NCI-H2196 (cell line): ENCODE measurements around the gene RASL10A.

ENCODE experiments used
- DNase-seq: peaks from one replicate; lab custom pipeline; 2025; ENCODE audit not compliant: unreplicated experiment; lab: John Stamatoyannopoulos, UW

Gene RASL10A

DNA sequence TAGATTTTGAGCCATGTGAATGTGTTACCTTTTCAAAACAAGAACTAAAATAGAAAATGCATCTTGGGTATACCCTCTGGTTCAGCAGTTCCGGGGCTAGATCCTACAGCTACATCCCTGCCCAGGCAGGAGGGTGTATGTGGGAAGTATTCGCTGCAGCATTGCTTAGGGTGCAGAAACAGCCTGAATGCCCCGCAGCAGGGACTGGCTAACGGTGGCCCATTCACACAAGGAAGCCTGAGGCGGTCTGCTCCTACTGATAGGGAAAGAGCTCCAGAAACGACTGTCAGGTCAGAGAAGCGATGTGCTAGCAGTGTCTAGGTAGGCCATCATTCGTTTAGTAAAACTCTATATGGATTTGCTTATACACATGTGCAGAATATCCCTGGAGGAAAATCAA is 9.9 kb upstream of the RASL10A start:
- DNase-seq: no peak

DNA sequence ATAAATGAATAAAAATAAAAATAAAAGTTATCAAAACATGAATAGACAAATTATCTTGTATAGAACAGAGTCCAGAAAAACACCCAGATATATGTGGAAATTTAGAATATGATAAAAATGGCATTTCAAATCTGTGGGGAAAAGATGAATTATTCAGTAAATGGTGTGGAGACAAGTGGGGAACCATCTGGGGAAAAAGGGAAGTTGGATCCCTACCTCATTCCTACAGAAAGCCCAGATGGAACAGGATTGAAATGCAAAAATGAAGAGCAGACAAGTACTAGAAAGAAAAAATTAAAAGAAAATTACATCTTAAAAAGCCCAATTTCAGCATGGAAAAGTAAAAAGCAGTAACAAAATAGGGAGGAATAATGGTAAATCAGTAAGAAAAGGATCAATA is 8.1 kb upstream of the RASL10A start:
- DNase-seq: no peak

DNA sequence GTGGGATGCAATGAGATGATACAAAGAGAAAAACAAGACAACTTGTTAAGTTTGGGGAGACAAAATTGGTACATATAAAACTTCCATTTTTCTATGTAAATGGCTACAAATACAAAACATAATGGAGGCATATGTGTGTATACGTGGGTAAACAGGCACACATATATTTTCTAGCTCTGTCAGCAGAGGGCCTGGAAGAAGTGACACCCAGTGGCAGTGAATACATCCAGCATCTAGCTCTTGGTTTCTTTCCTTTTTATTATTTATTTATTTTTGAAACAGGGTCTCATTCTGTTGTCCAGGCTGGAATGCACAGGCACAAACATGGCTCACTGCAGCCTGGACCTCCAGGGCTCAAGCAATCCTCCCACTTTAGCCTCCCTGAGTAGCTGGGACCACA is 5.0 kb upstream of the RASL10A start:
- DNase-seq: no peak

DNA sequence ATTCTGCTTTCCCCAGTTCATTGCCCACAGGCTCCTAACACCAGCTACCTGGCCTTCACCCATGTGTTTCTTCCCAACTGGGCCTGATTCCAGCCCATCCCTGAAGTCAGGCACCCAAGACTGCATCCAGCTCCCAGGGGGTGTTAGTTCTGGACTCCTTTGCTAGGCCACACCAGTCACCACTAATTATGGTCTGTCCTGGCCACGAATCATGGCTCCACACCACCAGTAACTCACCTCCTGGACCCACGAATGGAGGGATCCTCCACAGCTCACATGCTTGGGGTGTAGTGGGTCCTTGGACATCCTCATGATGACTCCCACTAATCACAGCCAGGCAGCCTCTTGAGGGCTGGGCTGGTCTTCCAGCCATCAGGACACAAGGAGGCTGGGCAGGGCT is 3.6 kb upstream of the RASL10A start:
- DNase-seq: no peak

DNA sequence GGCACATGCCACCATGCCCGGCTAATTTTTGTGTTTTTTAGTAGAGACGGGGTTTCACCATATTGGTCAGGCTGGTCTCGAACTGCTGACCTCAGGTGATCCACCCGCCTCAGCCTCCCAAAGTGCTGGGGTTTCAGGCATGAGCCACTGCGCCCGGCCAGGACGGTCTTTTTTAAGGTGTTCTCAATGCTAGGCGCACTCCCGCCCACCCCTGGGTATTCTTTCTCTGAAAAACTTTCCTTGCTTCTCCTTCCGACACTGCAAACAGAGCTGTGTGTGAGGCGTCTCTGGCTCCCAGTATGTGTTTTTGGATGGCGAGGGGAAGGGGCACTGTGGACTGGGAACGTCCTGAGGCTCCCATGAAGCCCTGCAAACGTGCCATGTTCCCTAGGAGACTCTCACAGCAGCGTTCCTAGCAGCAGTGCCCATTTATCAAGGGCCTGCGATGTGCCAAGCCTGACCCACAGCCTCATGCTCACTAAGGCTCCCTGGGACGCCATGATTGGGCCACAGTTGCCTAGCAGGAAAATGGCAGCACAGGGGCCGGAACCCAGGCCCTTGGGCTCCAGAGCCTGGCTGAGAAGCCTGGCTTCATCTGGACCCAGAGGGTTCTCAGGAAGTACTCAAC is 2.4 kb upstream of the RASL10A start:
- DNase-seq: no peak

DNA sequence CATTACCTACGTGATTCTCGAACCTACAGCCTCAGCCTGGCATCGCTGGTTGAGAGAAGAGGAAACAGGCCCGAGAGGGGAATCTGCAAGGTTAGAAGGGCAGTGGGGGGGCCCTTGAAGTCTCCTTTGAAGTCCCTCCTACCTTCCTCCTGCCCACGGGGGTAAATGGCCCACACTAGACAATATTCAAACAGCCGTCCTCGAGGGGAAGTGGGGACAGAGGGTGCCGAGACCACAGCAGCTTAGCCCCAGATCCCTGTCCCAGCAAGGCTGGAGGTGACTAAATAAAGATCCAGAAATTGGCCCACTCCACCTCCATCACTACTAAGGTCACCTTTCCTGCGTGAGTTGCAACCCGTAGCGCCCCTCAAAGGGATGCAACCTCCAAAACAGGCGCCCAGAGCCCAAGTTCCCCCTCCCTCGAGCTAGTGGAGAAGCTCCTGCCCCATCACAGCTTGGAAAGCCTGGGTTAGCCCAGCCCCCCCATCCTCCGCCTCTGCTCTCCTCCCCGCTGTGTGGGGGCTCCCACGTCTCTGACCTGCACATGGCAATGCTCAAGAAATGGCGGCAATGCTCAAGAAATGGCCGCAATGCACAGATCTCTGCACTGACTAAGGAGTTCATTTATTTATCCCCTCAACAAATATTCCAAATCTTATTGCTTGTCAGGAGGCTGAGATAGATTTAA is 788 bp upstream of the RASL10A start:
- no peak for DNase-seq

DNA sequence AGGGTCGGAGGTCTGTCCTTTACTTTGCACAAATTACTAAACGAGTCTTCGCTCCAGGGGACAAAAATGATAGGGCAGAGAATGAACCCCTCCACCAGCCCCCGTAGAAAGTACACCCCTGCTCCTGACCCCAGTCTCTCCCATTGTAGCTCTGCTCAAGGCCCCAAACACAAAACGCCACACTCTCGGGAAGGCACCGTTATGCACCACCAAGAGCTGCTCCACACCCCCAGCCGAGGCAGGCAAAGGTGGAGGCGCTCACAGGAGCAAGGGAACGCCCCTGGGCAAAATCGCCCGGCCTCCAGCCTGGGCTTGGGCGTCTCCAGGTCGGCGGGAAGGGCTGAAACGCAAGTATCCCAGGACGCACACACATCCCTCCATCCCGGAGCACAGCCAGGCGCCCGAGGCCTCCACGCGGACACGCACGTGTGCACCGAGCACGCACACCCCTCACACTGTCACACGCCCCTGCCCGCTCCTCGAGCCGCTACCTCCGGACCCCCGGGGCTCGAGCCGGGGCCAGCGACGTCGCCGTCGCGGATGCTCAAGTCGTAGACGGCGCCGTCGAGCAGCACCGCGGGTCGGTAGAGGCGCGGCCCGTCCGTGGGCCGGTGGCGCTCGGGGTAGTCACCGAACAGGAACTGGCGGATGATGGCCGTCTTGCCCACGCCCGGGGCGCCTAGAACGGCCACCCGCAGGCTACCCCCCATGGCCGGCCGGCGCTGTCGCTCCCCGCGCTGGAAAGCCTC is 786 bp downstream of the RASL10A start:
- DNase-seq: no peak

DNA sequence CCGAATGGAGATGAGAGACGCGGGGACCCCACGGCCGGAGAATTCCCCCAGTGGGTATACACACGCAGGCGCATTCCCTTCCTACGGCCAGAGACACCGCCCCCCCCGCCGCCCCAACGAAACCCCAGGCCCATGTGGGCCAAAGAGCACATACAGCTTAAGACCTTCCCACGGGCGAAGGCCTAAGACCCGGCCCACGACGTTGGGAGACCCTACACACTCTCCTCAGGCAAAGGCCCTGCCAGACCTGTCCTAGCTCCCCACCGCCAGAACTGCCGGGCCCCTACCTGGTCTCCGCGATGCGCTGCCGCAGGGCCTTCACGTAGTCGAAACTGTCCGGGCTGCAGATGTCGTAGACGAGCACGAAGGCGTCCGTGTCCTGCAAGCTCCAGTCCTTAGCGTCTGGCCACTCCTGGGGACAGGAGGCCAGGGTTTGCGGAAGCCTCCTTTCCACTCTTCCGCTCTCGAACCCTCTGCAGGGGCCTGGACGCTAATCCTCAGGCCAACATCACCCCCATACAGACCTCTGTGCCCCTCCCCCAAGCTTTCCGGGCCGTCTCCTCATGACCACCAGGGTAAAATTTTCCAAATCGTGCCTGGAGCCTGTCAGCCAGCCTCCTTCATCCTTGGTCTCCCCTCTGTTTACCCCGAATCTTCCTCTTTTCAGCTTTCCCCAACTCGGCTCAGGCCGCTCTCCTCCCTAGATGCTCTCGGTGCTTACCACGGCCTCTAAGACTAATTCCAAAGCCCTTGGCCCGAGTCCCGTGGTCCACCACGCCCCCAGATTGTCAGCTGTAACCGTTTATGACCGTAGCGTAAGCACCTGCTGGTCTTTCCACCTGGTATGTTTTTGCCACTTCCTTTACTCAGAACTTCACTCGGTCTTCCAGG is 1.7 kb downstream of the RASL10A start:
- peak; percentile 36 for DNase-seq

DNA sequence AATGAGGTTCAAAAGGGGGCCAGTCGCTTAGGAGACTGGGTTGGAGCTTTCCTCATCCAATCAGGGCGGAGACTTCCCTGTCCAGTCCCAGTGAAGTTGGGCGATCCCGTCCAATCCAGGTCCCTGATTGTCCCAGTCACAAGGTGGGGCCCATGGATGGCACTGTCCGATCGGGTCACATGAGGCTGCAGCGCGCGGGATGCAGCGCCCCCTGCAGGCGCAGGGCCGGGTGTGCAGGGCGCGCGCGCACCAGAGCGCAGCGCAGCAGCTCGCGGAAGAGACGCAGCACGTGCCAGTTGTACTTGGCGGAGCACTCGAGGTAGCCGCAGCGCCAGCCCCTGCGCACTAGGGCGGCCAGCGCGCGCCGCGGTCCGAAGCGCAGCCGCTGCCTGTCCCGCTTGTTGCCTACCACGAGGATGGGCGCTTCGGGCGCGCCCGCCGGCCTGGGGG is 2.3 kb downstream of the RASL10A start:
- DNase-seq: no peak

DNA sequence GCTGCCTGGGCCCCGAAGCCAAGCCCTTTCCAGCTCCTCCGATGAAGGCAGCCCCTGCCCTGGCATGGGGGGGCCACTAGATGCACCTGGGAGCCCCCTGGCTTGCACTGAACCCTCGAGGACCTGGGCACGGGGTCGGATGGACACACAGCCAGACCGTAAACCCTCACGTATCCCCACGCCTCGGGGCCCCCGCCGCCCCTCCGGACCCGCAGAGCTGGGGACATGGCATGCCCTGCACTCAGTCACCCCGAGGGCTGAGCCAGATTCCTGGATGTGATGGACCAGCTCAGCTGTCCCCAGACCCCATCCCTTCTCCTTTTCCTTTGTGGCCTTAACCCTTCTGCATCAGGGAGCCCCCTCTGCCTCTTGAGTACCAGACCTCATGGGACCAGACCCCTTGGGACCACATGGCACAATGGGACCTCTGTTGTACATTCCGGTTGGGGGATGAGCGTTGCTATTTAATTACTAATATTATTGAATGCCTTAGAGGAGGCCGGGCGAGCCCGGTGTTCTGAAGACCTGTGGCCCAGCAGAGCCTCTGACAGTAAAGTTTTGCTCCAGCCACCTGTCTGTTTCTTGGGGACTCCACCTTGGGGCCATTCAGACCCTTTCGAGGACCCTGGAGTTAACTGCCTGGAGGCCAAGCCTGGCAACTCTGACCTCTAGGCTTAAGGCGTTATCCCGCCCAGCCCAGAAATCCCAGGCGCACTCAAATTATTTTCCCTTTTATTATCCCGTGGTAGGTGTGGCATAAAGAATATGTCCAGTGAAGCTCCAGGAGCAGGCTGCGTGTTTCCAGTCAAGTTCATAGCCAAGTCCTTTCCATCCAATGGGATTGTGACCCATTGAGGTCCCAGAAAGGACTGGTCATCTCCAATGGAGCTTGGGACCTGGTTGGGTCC is 3.0 kb downstream of the RASL10A start:
- no peak for DNase-seq

DNA sequence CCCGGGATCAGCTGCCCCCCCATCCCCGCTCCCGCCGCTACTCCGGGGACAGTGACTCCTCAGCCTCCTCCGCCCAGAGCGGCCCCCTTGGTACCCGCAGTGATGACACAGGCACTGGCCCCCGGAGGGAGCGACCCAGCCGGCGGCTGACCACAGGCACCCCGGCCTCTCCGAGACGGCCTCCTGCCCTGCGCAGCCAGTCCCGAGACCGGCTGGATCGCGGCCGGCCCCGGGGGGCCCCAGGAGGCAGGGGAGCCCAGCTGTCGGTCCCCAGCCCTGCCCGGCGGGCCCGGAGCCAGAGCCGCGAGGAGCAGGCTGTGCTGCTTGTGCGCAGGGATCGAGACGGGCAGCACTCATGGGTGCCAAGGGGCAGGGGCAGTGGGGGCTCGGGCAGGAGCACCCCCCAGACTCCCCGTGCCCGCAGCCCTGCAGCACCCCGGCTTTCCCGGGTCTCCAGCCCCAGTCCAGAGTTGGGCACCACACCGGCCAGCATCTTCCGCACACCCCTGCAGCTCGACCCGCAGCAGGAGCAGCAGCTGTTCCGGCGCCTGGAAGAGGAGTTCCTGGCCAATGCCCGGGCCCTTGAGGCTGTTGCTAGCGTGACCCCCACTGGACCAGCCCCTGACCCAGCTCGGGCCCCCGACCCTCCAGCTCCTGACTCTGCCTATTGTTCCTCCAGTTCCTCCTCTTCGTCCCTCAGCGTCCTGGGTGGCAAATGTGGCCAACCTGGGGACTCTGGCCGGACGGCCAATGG is 3.9 kb downstream of the RASL10A start:
- DNase-seq: no peak

DNA sequence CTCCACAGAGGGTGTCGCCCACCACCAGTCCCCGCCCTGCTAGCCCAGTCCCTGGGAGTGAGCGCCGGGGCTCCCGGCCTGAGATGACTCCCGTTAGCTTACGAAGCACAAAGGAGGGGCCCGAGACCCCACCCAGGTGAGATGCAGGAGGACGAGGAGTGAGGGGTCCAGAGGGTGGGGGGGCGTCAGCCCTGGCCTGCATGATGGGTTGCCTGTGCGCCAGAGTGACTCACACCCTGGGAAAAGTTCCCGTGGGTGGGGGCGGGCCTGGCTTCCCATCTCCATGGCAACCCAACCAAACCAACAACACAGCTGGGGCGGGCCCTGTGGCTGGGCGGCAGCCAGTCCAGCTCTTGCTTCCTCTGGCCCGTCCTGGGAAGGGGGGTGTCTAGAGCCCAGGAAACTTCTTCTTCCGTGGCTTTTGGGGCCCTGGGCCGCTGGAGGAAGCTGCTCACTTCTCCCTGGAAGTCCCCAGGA is 4.6 kb downstream of the RASL10A start:
- DNase-seq: peak; percentile 74

DNA sequence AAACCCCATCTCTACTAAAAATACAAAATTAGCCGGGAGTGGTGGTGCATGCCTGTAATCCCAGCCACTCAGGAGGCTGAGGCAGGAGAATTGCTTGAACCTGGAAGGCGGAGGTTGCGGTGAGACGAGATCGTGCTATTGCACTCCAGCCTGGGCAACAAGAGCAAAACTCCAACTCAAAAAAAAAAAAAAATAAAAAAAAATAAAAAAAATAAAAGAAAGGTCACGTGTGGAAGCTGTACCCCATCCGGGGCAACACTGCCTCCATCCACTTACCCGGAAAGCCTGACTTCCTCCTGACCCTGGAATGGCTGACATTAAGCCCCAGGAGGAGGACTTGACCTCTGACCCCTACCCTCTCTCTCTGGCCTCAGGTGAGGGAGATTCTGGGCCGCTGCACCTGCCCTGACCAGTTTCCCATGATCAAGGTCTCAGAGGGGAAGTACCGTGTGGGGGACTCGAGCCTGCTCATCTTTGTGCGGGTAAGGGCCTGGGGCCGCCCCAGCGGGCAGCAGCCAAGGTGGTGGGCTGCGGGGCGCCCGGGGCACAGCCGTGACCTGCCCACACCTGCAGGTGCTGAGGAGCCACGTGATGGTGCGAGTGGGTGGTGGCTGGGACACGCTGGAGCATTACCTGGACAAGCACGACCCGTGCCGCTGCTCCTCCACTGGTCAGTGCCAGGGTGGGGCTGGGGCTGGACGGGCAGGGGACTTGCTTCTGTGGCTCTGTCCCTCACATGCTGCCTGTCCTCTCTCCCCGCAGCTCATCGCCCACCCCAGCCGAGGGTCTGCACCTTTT is 5.2 kb downstream of the RASL10A start:
- DNase-seq: no peak

DNA sequence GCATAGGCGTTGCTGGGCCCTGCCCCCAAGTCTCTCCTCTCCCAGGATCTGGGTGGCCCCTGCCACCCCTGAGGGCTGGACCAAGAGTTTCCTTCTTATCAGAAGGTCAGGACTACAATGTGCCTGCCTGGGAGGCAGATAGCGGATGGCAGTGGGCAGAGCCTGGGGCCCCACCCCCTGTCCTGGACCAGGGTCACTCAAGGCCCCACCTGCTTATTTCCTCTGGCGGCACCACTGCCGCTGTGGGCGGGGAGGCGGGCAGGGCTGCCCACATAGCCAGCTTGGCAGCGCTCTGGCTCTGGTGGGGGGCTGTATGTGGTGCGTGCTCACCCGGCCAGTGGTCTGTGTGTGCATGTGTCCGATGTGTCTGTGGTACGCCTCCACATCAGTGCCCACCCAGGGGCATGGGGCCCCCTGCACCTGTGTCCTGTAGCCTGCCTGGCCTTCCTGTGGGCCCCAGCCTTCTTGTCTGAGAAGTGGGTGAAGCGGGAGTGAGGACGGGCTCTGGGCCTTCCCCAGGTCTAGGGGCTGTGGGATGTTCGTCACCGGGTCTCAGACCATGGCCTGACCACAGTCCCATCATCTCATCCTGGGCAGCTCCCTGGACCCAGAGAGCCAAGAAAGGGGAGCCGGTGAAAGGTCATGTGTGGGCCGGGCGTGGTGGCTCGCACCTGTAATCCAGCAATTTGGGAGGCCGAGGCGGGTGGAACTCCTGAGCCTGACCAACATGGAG is 6.0 kb downstream of the RASL10A start:
- DNase-seq: no peak

DNA sequence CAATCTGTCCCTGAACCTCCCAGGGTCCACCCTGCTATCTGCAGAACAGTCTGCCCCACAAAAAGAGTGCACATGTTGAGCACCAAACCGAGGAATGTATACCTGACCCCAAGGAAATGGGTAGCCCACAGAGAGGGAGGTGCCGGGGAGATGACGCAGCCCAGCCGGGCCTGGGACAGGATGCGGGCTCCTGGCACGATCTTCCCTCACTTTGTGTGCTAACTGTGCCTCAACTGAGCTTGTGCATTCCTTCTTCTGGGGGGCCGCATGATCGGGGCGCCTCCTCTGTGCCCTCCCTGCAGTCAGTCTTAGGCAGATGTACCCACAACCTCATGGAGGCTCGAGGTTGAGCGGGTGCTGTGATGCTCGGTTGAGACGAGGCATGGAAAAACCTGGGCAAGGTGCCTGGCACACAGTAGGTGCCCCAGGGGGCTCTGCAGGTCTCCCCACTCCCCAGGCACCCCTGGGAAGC is 6.7 kb downstream of the RASL10A start:
- DNase-seq: no peak

DNA sequence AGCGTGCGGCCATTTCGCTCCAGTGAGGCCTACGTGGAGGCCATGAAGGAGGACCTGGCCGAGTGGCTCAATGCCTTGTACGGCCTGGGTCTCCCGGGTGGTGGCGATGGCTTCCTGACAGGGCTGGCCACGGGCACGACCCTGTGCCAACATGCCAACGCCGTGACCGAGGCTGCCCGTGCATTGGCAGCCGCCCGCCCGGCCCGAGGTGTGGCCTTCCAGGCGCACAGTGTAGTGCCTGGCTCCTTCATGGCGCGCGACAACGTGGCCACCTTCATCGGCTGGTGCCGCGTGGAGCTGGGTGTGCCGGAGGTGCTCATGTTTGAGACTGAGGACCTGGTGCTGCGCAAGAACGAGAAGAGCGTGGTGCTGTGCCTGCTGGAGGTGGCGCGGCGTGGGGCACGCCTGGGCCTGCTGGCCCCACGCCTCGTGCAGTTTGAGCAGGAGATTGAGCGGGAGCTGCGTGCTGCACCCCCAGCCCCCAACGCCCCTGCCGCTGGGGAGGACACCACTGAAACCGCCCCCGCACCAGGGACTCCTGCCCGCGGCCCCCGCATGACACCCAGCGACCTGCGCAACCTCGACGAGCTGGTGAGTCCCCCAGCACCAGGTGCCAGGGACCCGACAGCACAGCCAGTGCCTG is 7.2 kb downstream of the RASL10A start:
- no peak for DNase-seq

DNA sequence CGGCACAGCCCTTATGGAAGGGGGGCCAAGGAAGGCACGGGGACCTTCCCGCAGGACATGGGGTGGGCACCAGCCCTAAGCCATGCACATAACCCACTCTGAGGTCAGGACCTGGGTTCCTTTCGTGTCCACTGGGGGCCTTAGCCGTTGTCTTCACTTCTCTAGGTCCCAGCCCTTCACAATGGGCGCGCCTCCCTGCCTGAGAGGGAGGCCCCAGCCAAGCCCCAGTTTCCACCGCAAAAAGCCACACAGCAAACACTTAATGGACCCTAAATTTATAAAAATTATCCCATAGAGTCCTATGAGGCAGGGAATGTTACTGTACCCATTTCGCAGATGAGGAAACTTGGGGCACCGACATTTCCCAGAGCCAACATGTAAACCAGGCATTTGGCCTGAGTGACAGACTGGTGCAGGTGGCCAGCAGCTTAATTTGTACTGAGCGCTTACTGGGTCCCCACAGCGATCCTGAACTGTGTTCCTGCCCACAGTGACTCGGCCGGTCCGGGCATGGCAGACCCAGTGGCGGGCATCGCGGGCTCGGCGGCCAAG is 7.8 kb downstream of the RASL10A start:
- DNase-seq: no peak
